ENCODE data around the gene PLK5.

DNA sequence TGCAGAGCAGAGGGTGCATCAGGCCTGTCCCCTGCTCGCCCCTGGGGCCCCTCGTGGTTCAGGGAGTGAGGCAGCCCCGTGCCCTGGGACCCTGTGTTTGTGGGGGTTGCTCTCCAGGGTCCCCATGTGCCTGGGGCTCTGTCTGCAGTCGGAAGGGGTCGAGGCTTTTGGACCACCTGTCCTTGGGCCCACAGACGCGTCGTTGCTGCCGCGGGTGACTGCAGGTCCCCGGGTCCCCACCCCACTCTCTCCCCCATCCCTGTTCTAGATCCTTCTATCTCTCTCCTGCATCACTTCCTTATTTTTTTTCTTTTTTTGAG is 35.6 kb upstream of the PLK5 start:
- TF ChIP-seq POLR2AphosphoS5 (IDR thresholded peaks at IDR 0.05) (no peak), POLR2A (IDR thresholded peaks at IDR 0.05) (no peak)

Measured in gastroesophageal sphincter (tissue), 2 donors.